TTC549 (cell line): ENCODE measurements around the gene INPP5E.

Source experiments
- FAIRE-seq: peaks from 2 replicates; lab custom pipeline; 2012; peaks lifted over from hg19 to GRCh38; lab: Jason Lieb, UNC

INPP5E gene

GRCh38 chr9:136403915-136404800 is 35.5 kb downstream of the INPP5E start:
- FAIRE-seq: no peak

- FAIRE-seq: no peak
These were observed 36.1 kb downstream of the INPP5E start for GRCh38 chr9:136403538-136403914.

GRCh38 chr9:136402067-136402466 is 37.6 kb downstream of the INPP5E start:
- FAIRE-seq: no peak

GRCh38 chr9:136401173-136401922 is 38.3 kb downstream of the INPP5E start:
- no peak for FAIRE-seq

- no peak for FAIRE-seq
These were observed 39.4 kb downstream of the INPP5E start, which contains the start of gene SNAPC4 for GRCh38 chr9:136400038-136400834. TSS of gene SNAPC4 (minus strand) at chr9:136400170. CDS start at chr9:136398428, 1,742 bp downstream.

- no peak for FAIRE-seq
These were observed 40.2 kb downstream of the INPP5E start for GRCh38 chr9:136399176-136400037.

GRCh38 chr9:136398286-136398685 is 41.4 kb downstream of the INPP5E start:
- no peak for FAIRE-seq

GRCh38 chr9:136397643-136398042 is 42.0 kb downstream of the INPP5E start:
- FAIRE-seq: no peak

- no peak for FAIRE-seq
These were observed 43.5 kb downstream of the INPP5E start for GRCh38 chr9:136396219-136396515.

- FAIRE-seq: no peak
These were observed 44.1 kb downstream of the INPP5E start for GRCh38 chr9:136395345-136396218.

- no peak for FAIRE-seq
These were observed 44.7 kb downstream of the INPP5E start for GRCh38 chr9:136395020-136395340.

- FAIRE-seq: no peak
These were observed 45.2 kb downstream of the INPP5E start for GRCh38 chr9:136394312-136395019.

- FAIRE-seq: no peak
These were observed 46.1 kb downstream of the INPP5E start for GRCh38 chr9:136393531-136393930.

GRCh38 chr9:136392538-136393449 is 46.9 kb downstream of the INPP5E start:
- no peak for FAIRE-seq

- no peak for FAIRE-seq
These were observed 47.7 kb downstream of the INPP5E start for GRCh38 chr9:136391737-136392537.

GRCh38 chr9:136389396-136389795 is 50.2 kb downstream of the INPP5E start:
- no peak for FAIRE-seq

- no peak for FAIRE-seq
These were observed 52.4 kb downstream of the INPP5E start for GRCh38 chr9:136387217-136387616.

- no peak for FAIRE-seq
These were observed 53.6 kb downstream of the INPP5E start for GRCh38 chr9:136386018-136386417.
